Bronchial epithelial cell (primary cell): Measurements from ENCODE around the gene LRRC19. TPM values are rescaled to one million over a fixed set of nuclear protein-coding genes. Genes with fewer than 3 reads are reported as not detected.

Experiments used
- DNase-seq: peaks from one replicate; pipeline ENCODE4 v3.0.0-alpha.2; 2010; ENCODE audit warnings: low read depth
- FAIRE-seq: peaks from 2 replicates; lab custom pipeline; 2011; peaks lifted over from hg19 to GRCh38; lab: Jason Lieb, UNC
- H3K27me3 ChIP-seq: 2 replicates; pipeline ENCODE4 v1.5.1; 2011; ENCODE audit warnings: low read length; ENCODE audit not compliant: control insufficient read depth, insufficient read depth
- H3K36me3 ChIP-seq: 2 replicates; pipeline ENCODE4 v1.5.1; 2011; ENCODE audit warnings: low read length; ENCODE audit not compliant: control insufficient read depth, insufficient read depth
- H3K4me3 ChIP-seq: 2 replicates; pipeline ENCODE4 v1.5.1; 2011; ENCODE audit warnings: mild to moderate bottlenecking, low read depth, low read length, control low read depth
- total RNA-seq: library from RNA; depleted of rRNA; stranded (reverse); fragments of >200 nt; gene quantifications from 2 replicates; pipeline ENCODE4 v1.2.1, GENCODE V29; 2014
- TF ChIP-seq, protein P1 (sequence below): IDR thresholded peaks from 2 replicates; pipeline ENCODE4 v1.5.1; 2011; ENCODE audit warnings: mild to moderate bottlenecking, moderate library complexity, low read length, control low read depth, inconsistent platforms; ENCODE audit not compliant: insufficient read depth, severe bottlenecking

Gene LRRC19
- total RNA-seq, 1 donor from 2014 or later: not detected

GRCh38 chr9:26955222-26955903, 50.1 kb downstream of the LRRC19 start:
- Histone ChIP-seq H3K36me3 (no peaks in the 10 kb centered on the region), H3K4me3 (peak overlapping the region; percentile 57), H3K27me3 (no peaks in the 10 kb centered on the region)
- FAIRE-seq: no peak
- TF ChIP-seq, protein P1, sequence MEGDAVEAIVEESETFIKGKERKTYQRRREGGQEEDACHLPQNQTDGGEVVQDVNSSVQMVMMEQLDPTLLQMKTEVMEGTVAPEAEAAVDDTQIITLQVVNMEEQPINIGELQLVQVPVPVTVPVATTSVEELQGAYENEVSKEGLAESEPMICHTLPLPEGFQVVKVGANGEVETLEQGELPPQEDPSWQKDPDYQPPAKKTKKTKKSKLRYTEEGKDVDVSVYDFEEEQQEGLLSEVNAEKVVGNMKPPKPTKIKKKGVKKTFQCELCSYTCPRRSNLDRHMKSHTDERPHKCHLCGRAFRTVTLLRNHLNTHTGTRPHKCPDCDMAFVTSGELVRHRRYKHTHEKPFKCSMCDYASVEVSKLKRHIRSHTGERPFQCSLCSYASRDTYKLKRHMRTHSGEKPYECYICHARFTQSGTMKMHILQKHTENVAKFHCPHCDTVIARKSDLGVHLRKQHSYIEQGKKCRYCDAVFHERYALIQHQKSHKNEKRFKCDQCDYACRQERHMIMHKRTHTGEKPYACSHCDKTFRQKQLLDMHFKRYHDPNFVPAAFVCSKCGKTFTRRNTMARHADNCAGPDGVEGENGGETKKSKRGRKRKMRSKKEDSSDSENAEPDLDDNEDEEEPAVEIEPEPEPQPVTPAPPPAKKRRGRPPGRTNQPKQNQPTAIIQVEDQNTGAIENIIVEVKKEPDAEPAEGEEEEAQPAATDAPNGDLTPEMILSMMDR: no peak
- DNase-seq: no peak

DNA sequence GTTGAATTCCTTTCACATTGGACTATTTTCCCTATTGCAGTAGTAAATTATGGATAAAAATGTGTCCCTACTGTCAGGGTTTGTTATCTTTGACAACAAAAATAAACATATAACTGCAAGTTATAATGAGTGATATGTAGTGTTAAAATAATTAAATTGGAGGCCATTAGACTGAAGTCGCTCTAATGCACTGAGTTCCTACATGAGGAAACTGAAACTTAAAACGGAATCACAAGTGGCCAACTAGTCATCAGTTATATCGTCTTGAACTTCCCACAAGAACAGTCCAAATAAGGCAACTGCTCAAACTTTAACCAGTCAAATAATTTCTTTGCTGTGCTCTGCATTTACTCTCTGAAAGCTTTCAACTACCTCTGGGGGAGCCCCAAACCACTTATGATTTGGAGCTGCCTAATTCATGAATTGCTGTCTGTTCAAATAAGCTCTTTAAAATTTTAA, 51.4 kb downstream of the LRRC19 start:
- no peaks in the 10 kb centered on the region for H3K36me3 ChIP-seq
- H3K27me3 ChIP-seq: no peaks in the 10 kb centered on the region
- TF ChIP-seq, protein P1: no peak
- DNase-seq: no peak
- H3K4me3 ChIP-seq: no peak overlapping the region
- FAIRE-seq: no peak

DNA sequence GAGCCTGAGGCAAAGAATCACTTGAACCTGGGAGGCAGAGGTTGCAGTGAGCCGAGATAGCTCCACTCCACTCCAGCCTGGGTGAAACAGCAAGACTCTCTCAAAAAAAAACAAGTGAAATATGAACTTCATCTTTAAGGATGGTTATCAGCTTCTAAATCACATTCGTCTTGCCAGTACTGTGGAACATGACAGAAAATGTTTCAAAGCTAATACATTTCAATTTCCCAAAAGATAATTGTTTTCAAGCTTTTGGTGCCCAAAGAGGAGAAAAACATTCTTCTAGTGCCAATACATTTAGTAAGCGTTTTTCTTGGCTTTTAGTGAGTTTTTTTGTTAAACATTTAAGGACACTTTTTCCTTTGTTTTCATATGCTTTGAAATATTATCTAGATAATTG, 53.7 kb downstream of the LRRC19 start:
- no peak for FAIRE-seq
- no peak overlapping the region for H3K4me3 ChIP-seq
- TF ChIP-seq, protein P1: no peak
- H3K36me3 ChIP-seq: no peaks in the 10 kb centered on the region
- no peaks in the 10 kb centered on the region for H3K27me3 ChIP-seq
- DNase-seq: no peak

DNA sequence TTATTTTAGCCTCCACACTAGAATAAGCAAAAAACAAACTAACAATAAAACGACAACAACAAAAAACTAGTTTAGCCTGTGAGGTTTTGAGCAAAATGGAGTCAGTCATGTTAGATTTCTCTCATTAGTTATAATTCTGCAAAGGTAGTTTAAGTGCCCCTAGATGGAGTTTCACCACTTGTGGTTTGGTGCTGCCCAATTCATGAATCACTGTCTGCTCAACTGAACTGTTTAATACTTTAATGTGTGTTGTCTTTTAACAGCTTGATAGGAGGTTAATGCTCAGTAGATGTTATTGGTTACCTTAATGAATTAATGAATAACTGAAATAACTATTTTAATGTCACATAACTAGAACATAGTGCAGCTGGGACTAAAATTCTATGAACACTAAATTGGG, 55.0 kb downstream of the LRRC19 start:
- Histone ChIP-seq H3K4me3 (no peak overlapping the region), H3K27me3 (no peaks in the 10 kb centered on the region), H3K36me3 (no peaks in the 10 kb centered on the region)
- FAIRE-seq (no peak), DNase-seq (no peak)
- TF ChIP-seq, protein P1: no peak

GRCh38 chr9:26949637-26950069, 55.8 kb downstream of the LRRC19 start:
- TF ChIP-seq, protein P1: no peak
- Histone ChIP-seq H3K4me3 (no peak overlapping the region), H3K36me3 (no peaks in the 10 kb centered on the region), H3K27me3 (no peaks in the 10 kb centered on the region)
- peak; percentile 45 for DNase-seq
- FAIRE-seq: no peak
